Neural crest cell (in vitro differentiated cells): ENCODE results near the gene PAX6. TPM values are rescaled to one million over a fixed set of nuclear protein-coding genes. Genes with fewer than 3 reads are reported as not detected.

ENCODE experiments used
- DNase-seq: peaks from one replicate; pipeline ENCODE4 v3.0.0; 2021; ENCODE audit warnings: low read depth, mixed read lengths, low spot score
- H3K27ac Mint-ChIP-seq: one replicate; pipeline ENCODE4 v1.8.0; 2021; ENCODE audit warnings: mild to moderate bottlenecking, mixed read lengths; ENCODE audit not compliant: unreplicated experiment
- H3K27me3 Mint-ChIP-seq: 2 replicates; pipeline ENCODE4 v1.8.0; 2021; ENCODE audit warnings: low read depth, mild to moderate bottlenecking, mixed read lengths
- H3K36me3 Mint-ChIP-seq: 2 replicates; pipeline ENCODE4 v1.8.0; 2021; ENCODE audit warnings: low read depth, mild to moderate bottlenecking, mixed read lengths
- H3K4me1 Mint-ChIP-seq: 2 replicates; pipeline ENCODE4 v1.8.0; 2021; ENCODE audit warnings: mixed read lengths
- H3K4me3 Mint-ChIP-seq: one replicate; pipeline ENCODE4 v1.8.0; 2021; ENCODE audit warnings: mild to moderate bottlenecking, mixed read lengths
- H3K9me3 Mint-ChIP-seq: 2 replicates; pipeline ENCODE4 v1.8.0; 2021; ENCODE audit warnings: mixed read lengths
- total RNA-seq: library from RNA; stranded (reverse); gene quantifications from 2 replicates; pipeline ENCODE4 v1.2.1, GENCODE V29; 2021
- TF ChIP-seq, protein P1 (sequence below): fragments of 200-600 bp; sonication (generic); conservative IDR thresholded peaks from 2 replicates; pipeline ENCODE4 v1.5.0; 2021; ENCODE audit warnings: antibody characterized with exemption, mild to moderate bottlenecking

The PAX6 gene
- total RNA-seq, 1 donor from 2014 or later: 83.7 TPM

- Mint-ChIP-seq H3K36me3 (peaks cover 11% of the 10 kb centered on the region), H3K27me3 (peaks cover 94% of the 10 kb centered on the region), H3K9me3 (no peaks in the 10 kb centered on the region), H3K4me1 (peaks cover 47% of the 10 kb centered on the region), H3K27ac (peak overlapping the region; percentile 43), H3K4me3 (peak overlapping the region; percentile 78)
- DNase-seq: peak; percentile 19
- TF ChIP-seq, protein P1, sequence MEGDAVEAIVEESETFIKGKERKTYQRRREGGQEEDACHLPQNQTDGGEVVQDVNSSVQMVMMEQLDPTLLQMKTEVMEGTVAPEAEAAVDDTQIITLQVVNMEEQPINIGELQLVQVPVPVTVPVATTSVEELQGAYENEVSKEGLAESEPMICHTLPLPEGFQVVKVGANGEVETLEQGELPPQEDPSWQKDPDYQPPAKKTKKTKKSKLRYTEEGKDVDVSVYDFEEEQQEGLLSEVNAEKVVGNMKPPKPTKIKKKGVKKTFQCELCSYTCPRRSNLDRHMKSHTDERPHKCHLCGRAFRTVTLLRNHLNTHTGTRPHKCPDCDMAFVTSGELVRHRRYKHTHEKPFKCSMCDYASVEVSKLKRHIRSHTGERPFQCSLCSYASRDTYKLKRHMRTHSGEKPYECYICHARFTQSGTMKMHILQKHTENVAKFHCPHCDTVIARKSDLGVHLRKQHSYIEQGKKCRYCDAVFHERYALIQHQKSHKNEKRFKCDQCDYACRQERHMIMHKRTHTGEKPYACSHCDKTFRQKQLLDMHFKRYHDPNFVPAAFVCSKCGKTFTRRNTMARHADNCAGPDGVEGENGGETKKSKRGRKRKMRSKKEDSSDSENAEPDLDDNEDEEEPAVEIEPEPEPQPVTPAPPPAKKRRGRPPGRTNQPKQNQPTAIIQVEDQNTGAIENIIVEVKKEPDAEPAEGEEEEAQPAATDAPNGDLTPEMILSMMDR: no peak
Observed at GRCh38 chr11:31813391-31814175, 2.5 kb upstream of the PAX6 start.

DNA sequence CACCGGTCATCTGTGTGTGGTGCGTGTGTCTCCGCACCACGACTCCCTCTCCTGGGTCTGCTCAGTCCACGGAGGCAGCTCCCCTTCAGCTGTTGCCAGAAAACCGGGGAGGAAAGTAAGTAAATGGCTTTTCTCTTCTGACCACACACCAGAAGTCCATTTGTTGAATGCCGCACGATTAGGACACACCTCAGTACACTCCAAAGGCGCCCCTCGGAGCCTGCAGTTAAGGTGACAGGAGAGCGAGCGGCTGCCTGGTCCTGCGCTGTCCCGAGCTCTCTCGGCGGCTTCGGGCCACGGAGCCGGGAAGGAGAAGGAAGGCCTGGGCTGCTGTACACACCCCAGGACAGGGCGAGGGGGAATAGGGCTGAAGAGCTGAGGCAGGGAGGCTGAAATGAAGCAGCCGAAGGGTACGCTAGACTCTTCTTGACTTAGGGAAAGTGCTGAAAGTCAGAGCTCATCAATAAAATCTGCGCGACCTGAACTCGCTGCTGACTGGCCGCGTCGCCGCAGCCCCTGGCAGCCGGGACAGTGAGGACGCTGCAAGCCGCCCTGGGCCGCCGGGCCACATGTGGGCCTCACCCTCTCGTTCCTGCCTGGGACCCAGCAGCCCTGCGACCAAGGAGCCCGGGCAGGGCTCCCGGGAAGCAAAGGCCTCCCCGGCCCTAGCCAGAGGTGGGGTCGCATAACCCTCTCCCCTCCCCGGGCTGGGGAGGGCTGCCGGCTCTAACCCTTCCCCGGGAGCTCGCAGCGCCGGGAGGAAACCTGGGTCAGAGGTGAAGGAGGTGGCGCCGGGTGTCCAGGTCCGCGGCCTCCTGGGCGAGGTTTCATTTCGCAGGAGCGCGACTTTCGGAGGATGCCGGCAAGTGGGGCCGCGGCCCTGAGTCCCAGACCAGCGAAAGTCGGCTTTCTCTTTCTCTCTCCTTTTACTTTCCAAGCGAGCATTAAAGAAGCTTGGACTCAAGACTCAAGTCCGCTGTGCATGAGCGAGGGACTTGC, 1.6 kb upstream of the PAX6 start:
- TF ChIP-seq, protein P1: no peak
- peak overlapping the region; percentile 91 for H3K4me3 Mint-ChIP-seq
- peak overlapping the region; percentile 76 for H3K27ac Mint-ChIP-seq
- DNase-seq: peak; percentile 33
- peaks cover 13% of the 10 kb centered on the region for H3K36me3 Mint-ChIP-seq
- H3K9me3 Mint-ChIP-seq: no peaks in the 10 kb centered on the region
- peaks cover 94% of the 10 kb centered on the region for H3K27me3 Mint-ChIP-seq
- peaks cover 50% of the 10 kb centered on the region for H3K4me1 Mint-ChIP-seq

DNA sequence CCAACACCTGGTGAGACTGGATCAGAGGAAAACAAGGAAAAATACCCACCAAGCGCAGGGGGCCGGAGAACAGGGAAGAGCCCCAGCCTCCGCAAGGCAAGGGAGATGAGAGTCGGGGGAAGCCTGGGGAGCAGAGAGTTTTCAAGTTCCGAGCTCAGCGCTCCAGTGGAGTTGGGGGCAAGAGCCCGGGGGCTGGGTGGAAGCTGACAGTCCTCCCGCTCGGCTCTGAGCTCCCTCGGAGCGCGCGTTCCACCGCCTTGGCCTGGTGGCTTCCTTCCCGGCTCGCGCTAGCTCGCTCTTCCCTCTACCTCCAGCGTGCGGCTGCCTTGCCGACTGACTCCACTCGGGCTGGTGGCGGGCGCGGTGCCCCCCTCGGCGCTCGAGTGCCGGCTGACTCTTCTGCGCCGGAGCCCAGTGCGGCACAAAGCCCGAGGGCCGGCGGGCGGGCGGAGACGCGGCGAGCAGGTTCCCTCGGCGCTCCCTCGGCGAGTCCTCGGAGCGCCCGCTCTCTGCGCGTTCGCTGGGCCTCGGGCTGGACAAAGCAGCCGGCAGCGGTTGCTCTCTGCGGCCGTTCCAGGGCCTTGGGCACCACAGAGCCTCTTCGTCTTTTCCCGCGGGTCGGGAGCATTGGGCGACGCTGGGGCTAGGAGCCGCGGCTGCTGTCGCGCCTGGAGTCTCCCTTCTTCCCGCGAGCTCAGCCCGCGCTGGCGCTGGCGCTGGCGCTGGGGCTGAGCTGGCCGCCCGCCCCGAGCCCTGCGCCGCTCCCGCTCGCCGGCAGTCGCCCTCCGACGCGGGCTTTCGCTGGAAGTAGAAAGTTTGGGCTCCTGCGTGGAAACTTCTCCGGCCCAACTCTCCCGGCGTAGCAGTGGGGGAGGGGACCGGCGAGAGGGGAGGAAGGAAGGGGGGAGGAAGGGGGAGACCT, 1.0 kb downstream of the PAX6 start:
- DNase-seq: peak; percentile 33
- Mint-ChIP-seq H3K4me3 (peak overlapping the region; percentile 93), H3K36me3 (peaks cover 20% of the 10 kb centered on the region), H3K4me1 (peaks cover 47% of the 10 kb centered on the region), H3K9me3 (no peaks in the 10 kb centered on the region), H3K27me3 (peaks cover 94% of the 10 kb centered on the region), H3K27ac (peak overlapping the region; percentile 87)
- TF ChIP-seq, protein P1: no peak

DNA sequence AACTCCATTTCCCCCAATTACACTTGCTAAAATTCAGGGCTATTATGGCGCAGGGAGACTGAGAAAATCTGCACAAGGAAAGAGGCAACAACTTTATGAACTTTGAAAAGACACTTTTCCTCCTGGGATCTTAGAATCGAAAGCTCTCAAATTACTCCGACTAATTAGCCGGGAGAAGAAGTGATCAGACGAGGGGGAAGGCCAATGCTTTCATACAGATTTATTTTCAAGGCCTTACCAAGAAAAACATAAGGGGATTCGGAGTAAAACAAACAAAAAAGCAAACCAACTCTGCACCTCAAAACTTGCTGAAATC, 1.6 kb downstream of the PAX6 start:
- peak overlapping the region; percentile 84 for H3K4me3 Mint-ChIP-seq
- H3K4me1 Mint-ChIP-seq: peaks cover 47% of the 10 kb centered on the region
- H3K36me3 Mint-ChIP-seq: peaks cover 24% of the 10 kb centered on the region
- peak overlapping the region; percentile 86 for H3K27ac Mint-ChIP-seq
- no peaks in the 10 kb centered on the region for H3K9me3 Mint-ChIP-seq
- H3K27me3 Mint-ChIP-seq: peaks cover 93% of the 10 kb centered on the region
- no peak for DNase-seq
- TF ChIP-seq, protein P1: no peak
